Neural progenitor cell (in vitro differentiated cells): Measurements from ENCODE around the gene STAT4.

Experiments used
- CTCF ChIP-seq: fragments of 200-600 bp; sonication (generic); IDR thresholded peaks from 2 replicates; pipeline ENCODE4 v1.5.1; 2017; ENCODE audit warnings: antibody characterized with exemption, mild to moderate bottlenecking
- EZH2 ChIP-seq: fragments of 200-600 bp; sonication (generic); IDR thresholded peaks from 2 replicates; pipeline ENCODE4 v1.6.1; 2017; ENCODE audit warnings: antibody characterized with exemption, mild to moderate bottlenecking, moderate library complexity
- EZH2phosphoT487 ChIP-seq: fragments of 200-600 bp; sonication (generic); IDR thresholded peaks from 2 replicates; pipeline ENCODE4 v1.6.1; 2017; ENCODE audit warnings: antibody characterized with exemption

GRCh38 chr2:191012346-191012745 lies 138.4 kb downstream of the STAT4 start:
- no peak for TF ChIP-seq EZH2
- no peak for TF ChIP-seq CTCF
- no peak for TF ChIP-seq EZH2phosphoT487
